Measurements from ENCODE around the gene SEZ6L2. TPM values are rescaled to one million over a fixed set of nuclear protein-coding genes. Genes with fewer than 3 reads are reported as not detected.
A peak's percentile ranks its signal among the peaks of the same experiment; 100 is the strongest.
"Not testable (repeated sequence)": the region's sequence is repeated elsewhere in the genome, so short reads cannot be mapped to it uniquely, and the experiment has no call there.

SEZ6L2 gene
- total RNA-seq (2022) (68.9 and 92.1 TPM in 2 replicates), Bru-seq, nascent RNA (percentile 47 among the genes with signal in this experiment), BruChase-seq, experiment 1, labeled RNA remaining after a 6-hour chase (percentile 65 among the genes with signal in this experiment), BruChase-seq, experiment 2, labeled RNA remaining after a 2-hour chase (percentile 51 among the genes with signal in this experiment)
- long read RNA-seq, transcript SEZ6L2-201 (17 exons, 3,801 nt) = minor isoform, 5 of 148 reads
- long read RNA-seq, transcript SEZ6L2-209 (18 exons, 3,555 nt) = major isoform, 20 of 148 reads
- long read RNA-seq, partial matches to known transcripts = 46 of 148 reads
- long read RNA-seq, other reads (novel, unspliced or antisense) = 75 of 148 reads

DNA sequence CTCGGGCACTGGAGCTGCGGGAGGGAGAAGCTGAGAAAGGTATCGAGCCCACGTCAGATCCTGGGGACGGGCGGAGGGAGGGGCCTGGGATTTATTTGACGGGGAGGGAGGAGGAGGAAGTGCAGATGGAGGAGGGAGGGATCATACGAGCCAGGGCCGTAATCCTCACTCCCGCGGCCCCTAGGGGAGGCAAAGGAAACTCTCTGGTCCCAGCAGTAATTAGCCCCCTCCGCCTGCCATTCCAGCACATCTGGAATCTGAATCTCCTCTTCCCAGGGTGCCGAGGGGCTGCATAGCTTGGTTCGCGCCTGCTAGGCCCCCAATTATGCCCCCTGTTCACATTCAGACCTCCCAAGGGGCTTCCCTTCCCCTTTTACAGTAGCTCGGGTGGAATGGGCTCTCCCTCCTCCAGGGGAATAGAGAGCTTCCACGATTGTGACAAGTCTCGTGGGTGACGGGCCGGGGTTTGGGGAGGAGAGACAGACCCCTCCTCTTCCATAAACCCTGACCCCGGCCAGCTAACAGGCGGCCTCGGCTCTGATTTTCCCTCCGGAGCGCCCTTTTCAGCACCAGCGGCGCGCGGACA, at the start of gene SEZ6L2:
Gene SEZ6L2, minus strand, starts transcription at position 35 of the 586 bp plus-strand sequence. CDS start 531 bp downstream, outside the sequence.
- CTCF ChIA-PET = interaction anchor here (0.6 to 2.5 kb wide), 23 partner anchors 10 to 967 kb away, joined by 3 to 11 read pairs (median 4); partner anchors contain the start of genes KCTD13, KIF22, PAGR1 and TAOK2
- Mint-ChIP-seq H3K27ac (ENCODE audit: unreplicated experiment) (peak within 1 kb of the TSS; percentile 95), H3K36me3 (ENCODE audit: insufficient read depth, unreplicated experiment) (peaks cover 47% of the 10 kb centered on the region), H3K4me1 (ENCODE audit: low read depth, unreplicated experiment) (peaks cover 24% of the 10 kb centered on the region), H3K9me3 (ENCODE audit: low read depth, unreplicated experiment) (no peaks in the 10 kb centered on the region), H3K27me3 (ENCODE audit: unreplicated experiment) (no peaks in the 10 kb centered on the region), H3K4me3 (ENCODE audit: low read depth, unreplicated experiment) (peak within 1 kb of the TSS; percentile 89)
- TF ChIP-seq, protein P1, sequence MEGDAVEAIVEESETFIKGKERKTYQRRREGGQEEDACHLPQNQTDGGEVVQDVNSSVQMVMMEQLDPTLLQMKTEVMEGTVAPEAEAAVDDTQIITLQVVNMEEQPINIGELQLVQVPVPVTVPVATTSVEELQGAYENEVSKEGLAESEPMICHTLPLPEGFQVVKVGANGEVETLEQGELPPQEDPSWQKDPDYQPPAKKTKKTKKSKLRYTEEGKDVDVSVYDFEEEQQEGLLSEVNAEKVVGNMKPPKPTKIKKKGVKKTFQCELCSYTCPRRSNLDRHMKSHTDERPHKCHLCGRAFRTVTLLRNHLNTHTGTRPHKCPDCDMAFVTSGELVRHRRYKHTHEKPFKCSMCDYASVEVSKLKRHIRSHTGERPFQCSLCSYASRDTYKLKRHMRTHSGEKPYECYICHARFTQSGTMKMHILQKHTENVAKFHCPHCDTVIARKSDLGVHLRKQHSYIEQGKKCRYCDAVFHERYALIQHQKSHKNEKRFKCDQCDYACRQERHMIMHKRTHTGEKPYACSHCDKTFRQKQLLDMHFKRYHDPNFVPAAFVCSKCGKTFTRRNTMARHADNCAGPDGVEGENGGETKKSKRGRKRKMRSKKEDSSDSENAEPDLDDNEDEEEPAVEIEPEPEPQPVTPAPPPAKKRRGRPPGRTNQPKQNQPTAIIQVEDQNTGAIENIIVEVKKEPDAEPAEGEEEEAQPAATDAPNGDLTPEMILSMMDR (IDR thresholded peaks at IDR 0.05; ENCODE audit: unreplicated experiment) = peak; percentile 75
- DNase-seq = peak; percentile 96
- no TSS peak for BruUV-seq (replicated peaks)
- intact Hi-C loops (cut with micrococcal nuclease; ENCODE audit: unreplicated experiment) = loop anchor here (2.0 to 10.0 kb wide), 4 partner anchors 15 to 105 kb away; partner anchors contain the start of genes CDIPT and MVP

DNA sequence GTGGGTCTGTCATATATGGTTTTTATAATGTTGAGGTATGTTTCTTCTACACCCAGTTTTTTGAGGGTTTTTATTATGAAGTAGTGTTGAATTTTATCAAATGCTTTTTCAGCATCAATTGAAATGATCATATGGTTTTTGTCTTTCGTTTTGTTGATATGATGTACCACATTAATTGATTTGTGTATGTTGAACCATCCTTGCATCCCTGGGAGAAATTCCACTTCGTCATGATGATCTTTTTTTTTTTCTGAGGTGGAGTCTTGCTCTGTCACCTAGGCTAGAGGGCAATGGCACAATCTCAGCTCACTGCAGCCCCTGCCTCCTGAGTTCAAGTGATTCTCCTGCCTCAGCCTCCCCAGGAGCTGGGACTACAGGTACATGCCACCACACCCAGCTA, 48.5 kb upstream of the SEZ6L2 start:
- TF ChIP-seq, protein P1 (IDR thresholded peaks at IDR 0.05; ENCODE audit: unreplicated experiment) = no peak
- H3K4me1 Mint-ChIP-seq (ENCODE audit: low read depth, unreplicated experiment) = peaks cover 19% of the 10 kb centered on the region
- H3K27ac Mint-ChIP-seq (ENCODE audit: unreplicated experiment) = no peak overlapping the region
- CTCF ChIA-PET = interaction anchor here (0.7 to 1.1 kb wide), 2 partner anchors 14 to 24 kb away, joined by 3 read pairs; partner anchors contain the start of gene TMEM219
- DNase-seq = no peak
- intact Hi-C loops (cut with micrococcal nuclease; ENCODE audit: unreplicated experiment) = no loop called here
- H3K4me3 Mint-ChIP-seq (ENCODE audit: low read depth, unreplicated experiment) = no peak overlapping the region
- no peaks in the 10 kb centered on the region for H3K36me3 Mint-ChIP-seq (ENCODE audit: insufficient read depth, unreplicated experiment)
- H3K9me3 Mint-ChIP-seq (ENCODE audit: low read depth, unreplicated experiment) = no peaks in the 10 kb centered on the region
- no TSS peak for BruUV-seq (replicated peaks)
- no peaks in the 10 kb centered on the region for H3K27me3 Mint-ChIP-seq (ENCODE audit: unreplicated experiment)

DNA sequence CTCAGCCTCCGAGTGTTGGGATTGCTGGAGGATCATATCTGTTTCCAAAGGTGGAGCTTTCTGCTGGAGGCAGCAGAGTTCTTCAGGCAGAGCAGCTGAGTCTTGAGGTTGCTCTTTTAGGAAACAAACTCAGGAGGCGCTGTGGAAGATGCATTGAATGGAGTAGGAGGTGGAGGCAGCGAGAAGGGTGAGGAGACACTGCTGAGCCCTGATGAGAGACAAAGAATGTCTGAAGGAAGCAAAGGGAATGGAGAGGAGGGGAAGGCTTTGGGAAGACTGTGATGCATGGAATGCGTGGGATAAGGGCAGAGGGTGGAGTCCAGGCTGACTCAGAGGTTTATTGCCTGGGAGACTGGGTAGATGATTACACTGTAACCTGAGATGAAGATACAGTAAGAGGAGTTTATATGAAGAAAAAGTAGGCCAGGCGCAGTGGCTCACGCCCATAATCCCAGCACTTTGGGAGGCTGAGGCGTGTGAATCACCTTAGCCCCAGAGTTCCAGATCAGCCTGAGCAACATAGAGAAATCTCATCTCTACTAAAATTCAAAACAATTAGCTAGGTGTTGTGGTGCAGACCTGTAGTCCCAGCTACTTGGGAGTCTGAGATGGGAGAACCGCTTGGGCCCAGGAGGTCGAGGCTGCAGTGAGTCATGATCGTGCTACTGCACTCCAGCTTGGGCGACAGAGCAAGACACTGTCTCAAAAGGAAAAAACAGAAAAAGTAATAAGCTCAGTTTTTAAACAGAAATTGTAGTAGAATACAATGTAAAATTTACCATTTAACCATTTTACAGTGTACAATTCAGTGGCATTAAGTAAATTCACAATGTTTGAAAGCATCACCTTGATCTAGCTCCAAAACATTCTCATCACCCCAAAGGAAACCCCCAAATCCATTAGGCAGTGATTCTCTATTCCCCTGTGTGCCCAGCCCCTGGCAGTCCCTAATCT, 44.8 kb upstream of the SEZ6L2 start:
- CTCF ChIA-PET = interaction anchor here (0.8 to 4.1 kb wide), 10 partner anchors 18 to 136 kb away, joined by 3 to 19 read pairs (median 6); partner anchors contain the start of genes HIRIP3, KCTD13, SEZ6L2 and TAOK2
- Mint-ChIP-seq H3K4me1 (ENCODE audit: low read depth, unreplicated experiment) (peaks cover 30% of the 10 kb centered on the region), H3K36me3 (ENCODE audit: insufficient read depth, unreplicated experiment) (no peaks in the 10 kb centered on the region), H3K27ac (ENCODE audit: unreplicated experiment) (peak overlapping the region; percentile 69), H3K4me3 (ENCODE audit: low read depth, unreplicated experiment) (peak overlapping the region; percentile 38), H3K27me3 (ENCODE audit: unreplicated experiment) (no peaks in the 10 kb centered on the region), H3K9me3 (ENCODE audit: low read depth, unreplicated experiment) (no peaks in the 10 kb centered on the region)
- TF ChIP-seq, protein P1 (IDR thresholded peaks at IDR 0.05; ENCODE audit: unreplicated experiment) = peak; percentile 33
- BruUV-seq (replicated peaks) = no TSS peak
- intact Hi-C loops (cut with micrococcal nuclease; ENCODE audit: unreplicated experiment) = no loop called here
- DNase-seq = peak; percentile 82

DNA sequence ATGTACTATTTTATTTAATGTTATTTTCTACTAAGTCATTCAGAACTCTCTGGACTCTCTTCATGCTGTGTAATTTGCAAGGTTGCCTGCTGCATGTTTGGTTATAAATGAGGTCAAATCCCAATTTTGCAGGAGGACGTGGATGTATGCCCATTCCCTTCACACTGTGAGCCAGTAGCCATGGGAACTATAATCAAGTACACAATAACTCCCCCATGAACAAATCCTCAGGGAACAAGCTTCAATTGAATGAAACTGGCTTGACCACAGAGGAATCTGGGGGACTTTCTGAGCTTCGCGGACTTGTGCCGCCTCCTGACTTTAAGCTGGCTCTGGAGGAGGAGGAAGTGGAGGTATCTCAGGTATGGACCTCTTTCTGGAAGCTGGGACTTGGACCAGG, 41.3 kb upstream of the SEZ6L2 start:
- intact Hi-C loops (cut with micrococcal nuclease; ENCODE audit: unreplicated experiment) = no loop called here
- no peak for DNase-seq

DNA sequence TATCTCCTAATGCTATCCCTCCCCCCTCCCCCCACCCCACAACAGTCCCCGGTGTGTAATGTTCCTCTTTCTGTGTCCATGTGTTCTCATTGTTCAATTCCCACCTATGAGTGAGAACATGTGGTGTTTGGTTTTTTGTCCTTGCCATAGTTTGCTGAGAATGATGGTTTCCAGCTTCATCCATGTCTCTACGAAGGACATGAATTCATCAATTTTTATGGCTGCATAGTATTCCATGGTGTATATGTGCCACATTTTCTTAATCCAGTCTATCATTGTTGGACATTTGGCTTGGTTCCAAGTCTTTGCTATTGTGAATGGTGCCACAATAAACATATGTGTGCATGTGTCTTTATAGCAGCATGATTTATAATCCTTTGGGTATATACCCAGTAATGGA, 32.4 kb upstream of the SEZ6L2 start:
- H3K36me3 Mint-ChIP-seq (ENCODE audit: insufficient read depth, unreplicated experiment); H3K27ac Mint-ChIP-seq (ENCODE audit: unreplicated experiment); H3K27me3 Mint-ChIP-seq (ENCODE audit: unreplicated experiment); H3K4me3 Mint-ChIP-seq (ENCODE audit: low read depth, unreplicated experiment); BruUV-seq (replicated peaks); H3K9me3 Mint-ChIP-seq (ENCODE audit: low read depth, unreplicated experiment); DNase-seq; intact Hi-C loops (cut with micrococcal nuclease; ENCODE audit: unreplicated experiment); CTCF ChIA-PET: not testable (repeated sequence)
- H3K4me1 Mint-ChIP-seq (ENCODE audit: low read depth, unreplicated experiment) = peaks cover 12% of the 10 kb centered on the region

More for the DNA sequence above, 41.3 kb upstream of the SEZ6L2 start:
- Mint-ChIP-seq H3K9me3 (ENCODE audit: low read depth, unreplicated experiment) (no peaks in the 10 kb centered on the region), H3K27me3 (ENCODE audit: unreplicated experiment) (no peaks in the 10 kb centered on the region), H3K4me1 (ENCODE audit: low read depth, unreplicated experiment) (peaks cover 30% of the 10 kb centered on the region), H3K4me3 (ENCODE audit: low read depth, unreplicated experiment) (no peak overlapping the region), H3K36me3 (ENCODE audit: insufficient read depth, unreplicated experiment) (no peaks in the 10 kb centered on the region), H3K27ac (ENCODE audit: unreplicated experiment) (no peak overlapping the region)
- CTCF ChIA-PET = interaction anchor here (1.5 kb wide), 1 partner anchor 40 kb away, joined by 3 read pairs; no protein-coding TSS in a partner anchor
- TF ChIP-seq, protein P1 (IDR thresholded peaks at IDR 0.05; ENCODE audit: unreplicated experiment) = no peak
- BruUV-seq (replicated peaks) = no TSS peak

All from Calu3 (cell line).